Heart left ventricle (tissue), 16 donors: ENCODE data around the gene ZZZ3. TPM values are rescaled to one million over a fixed set of nuclear protein-coding genes. Genes with fewer than 3 reads are reported as not detected.

Experiments
- ATAC-seq, 4 donors: fragments of 200-7000 bp; cut with Tn5 transposase; one replicate each; pipeline ENCODE4 v1.9.1; 2020 to 2022; ENCODE audit warnings: moderate library complexity in 4 of 4, mild to moderate bottlenecking in 3 of 4, moderate number of reproducible peaks in 1 of 4
- DNase-seq, 5 donors: peaks; one replicate each; pipeline ENCODE4 v3.0.0-alpha.2; 2020
- H3K27ac ChIP-seq, 12 donors: fragments of 200-600 bp; sonication (generic) in 4 of 12; one replicate each; pipeline versions ENCODE4 v1.5.0 to v1.8.0; 2016 to 2022; ENCODE audit warnings: mild to moderate bottlenecking in 2 of 12
- H3K27me3 ChIP-seq, 9 donors: fragments of 200-600 bp; sonication (generic) in 2 of 9; one replicate each; pipeline versions ENCODE4 v1.5.1 to v1.8.0; 2016 to 2022; ENCODE audit warnings: mild to moderate bottlenecking in 3 of 9
- H3K36me3 ChIP-seq, 9 donors: fragments of 200-600 bp; sonication (generic) in 2 of 9; one replicate each; pipeline versions ENCODE4 v1.5.0 to v1.8.0; 2018 to 2022; ENCODE audit warnings: mild to moderate bottlenecking in 2 of 9
- H3K4me1 ChIP-seq, 12 donors: fragments of 200-600 bp; sonication (generic) in 4 of 12; one replicate each; pipeline versions ENCODE4 v1.5.0 to v1.8.0; 2016 to 2022; ENCODE audit warnings: mild to moderate bottlenecking in 3 of 12
- H3K4me3 ChIP-seq, 12 donors: fragments of 200-600 bp; sonication (generic) in 4 of 12; one replicate each; pipeline versions ENCODE4 v1.5.0 to v1.8.0; 2017 to 2022; ENCODE audit warnings: mild to moderate bottlenecking in 9 of 12, moderate library complexity in 4 of 12
- H3K9me3 ChIP-seq, 12 donors: fragments of 200-600 bp; sonication (generic) in 4 of 12; one replicate each; pipeline versions ENCODE4 v1.5.0 to v1.8.0; 2016 to 2022; ENCODE audit warnings: mild to moderate bottlenecking in 1 of 12
- POLR2A ChIP-seq, 2 donors: fragments of 450-650 bp; IDR thresholded peaks; one replicate each; pipeline ENCODE4 v1.6.1; 2017; ENCODE audit warnings: antibody characterized with exemption in 2 of 2, mild to moderate bottlenecking in 2 of 2, moderate library complexity in 2 of 2
- WGBS, 4 donors: extraction: QIAGEN DNeasy Blood & Tissue Kit in 2 of 4; methylation state at CpG; one replicate each; pipeline versions ENCODE4 v1.1.5 to v1.1.7; 2013 to 2018; 5-methylcytosine and 5-hydroxymethylcytosine counted together
- intact Hi-C, 10 donors: fragments of 100-400 bp; cut with DNase I; formaldehyde crosslinking; loops; one replicate each; pipeline versions ENCODE4 v1.11.1 to v1.14.2; 2022
- polyA plus RNA-seq, 2 donors: library from polyadenylated mRNA; stranded (reverse); fragments of 200-250 nt; gene quantifications; one replicate each; pipeline ENCODE4 v1.2.3, GENCODE V29; 2013
- total RNA-seq, 9 donors: library from RNA; depleted of rRNA in 2 of 9; stranded (reverse); fragments of >200 nt in 2 of 9; fragmentation: NEBNext Ultra II Directional in 3 of 9; extraction: Animal tissue kit (Norgen Biotek cat#: 25700) in 3 of 9; gene quantifications; one replicate each; pipeline versions ENCODE4 v1.1.0 to v1.2.4, GENCODE V29; 2016 to 2023
- TF ChIP-seq, protein P1 (sequence below), 12 donors: fragments of 200-600 bp; sonication (generic) in 4 of 12; IDR thresholded peaks; one replicate each; pipeline versions ENCODE4 v1.5.0 to v1.8.0; 2018 to 2022; ENCODE audit warnings: antibody characterized with exemption in 12 of 12, mild to moderate bottlenecking in 5 of 12
- donor health status: ischemic (EF 13 %, LVEDD 7.1; RV severe dilation, severe dysfunction).
- donor health status: healthy with polysubstance abuse.
- donor health status: DM: no; HTN: yes; CAD: no.
- donor health status: DM: no; HTN: no; CAD: no.
- donor health status: ischemic (EF 25% LVEDD 6.9; RV normal size, moderate dysfunction).
- donor health status: ischemic (EF 25% LVEDD 5.7; RV mildly dilated, moderate dysfunction).
- donor health status: healthy.
- donor health status: DM: yes; HTN: yes; CAD: no.
- donor health status: ischemic (EF 35%, LVEDD 5.7; RV mildly dilated, moderate dysfunction).
- donor health status: nonischemic (EF 11% LVEDD 7.7; RV severe dilation, severe dysfunction).
- donor health status: DM: yes; HTN: yes; CAD: no.
- donor health status: PGD.
- donor health status: ischemic (EF 29% LVEDD 5.4; RV normal size, mild dysfunction).
- donor health status: nonischemic (EF 23%, LVEDD 6.1; RV moderate dilation, normal function).

ZZZ3 gene
- total and polyA plus RNA-seq, 11 donors, result 7.0 to 45.1 (median 30.8) TPM

DNA sequence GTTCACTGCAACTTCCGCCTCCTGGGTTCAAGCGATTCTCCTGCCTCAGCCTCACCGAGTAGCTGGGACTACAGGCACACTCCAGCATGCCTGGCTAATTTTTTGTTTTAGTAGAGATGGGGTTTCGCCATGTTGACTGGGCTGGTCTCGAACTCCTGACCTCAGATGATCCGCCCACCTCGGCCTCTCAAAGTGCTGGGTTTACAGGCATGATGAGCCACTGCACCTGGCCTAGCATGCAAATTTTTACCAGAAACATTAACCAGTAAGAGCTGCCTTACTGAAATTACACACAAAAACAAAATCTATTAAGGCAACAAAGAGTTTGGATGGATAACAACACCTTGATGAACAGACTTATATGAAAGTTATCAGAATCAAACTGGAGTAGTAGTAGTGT lies 12.1 kb downstream of the ZZZ3 start:
- Histone ChIP-seq H3K4me3 (no peak overlapping the region), H3K27ac (no peak overlapping the region), H3K9me3 (no peaks in the 10 kb centered on the region), H3K4me1 (peaks cover 0 to 51% (median 36%) of the 10 kb centered on the region in 12 donors), H3K27me3 (no peaks in the 10 kb centered on the region), H3K36me3 (no peaks in the 10 kb centered on the region)
- WGBS, 4 donors, result 91 to 95% (median 94%) methylated on average over 7 of the region's 7 CpGs
- intact Hi-C loops, result loop anchor here in 1 of 10 donors (10.0 kb wide), 1 partner anchor 76 kb away; no protein-coding TSS in a partner anchor
- ATAC-seq, result no peak
- no peak for DNase-seq
- TF ChIP-seq, protein P1, sequence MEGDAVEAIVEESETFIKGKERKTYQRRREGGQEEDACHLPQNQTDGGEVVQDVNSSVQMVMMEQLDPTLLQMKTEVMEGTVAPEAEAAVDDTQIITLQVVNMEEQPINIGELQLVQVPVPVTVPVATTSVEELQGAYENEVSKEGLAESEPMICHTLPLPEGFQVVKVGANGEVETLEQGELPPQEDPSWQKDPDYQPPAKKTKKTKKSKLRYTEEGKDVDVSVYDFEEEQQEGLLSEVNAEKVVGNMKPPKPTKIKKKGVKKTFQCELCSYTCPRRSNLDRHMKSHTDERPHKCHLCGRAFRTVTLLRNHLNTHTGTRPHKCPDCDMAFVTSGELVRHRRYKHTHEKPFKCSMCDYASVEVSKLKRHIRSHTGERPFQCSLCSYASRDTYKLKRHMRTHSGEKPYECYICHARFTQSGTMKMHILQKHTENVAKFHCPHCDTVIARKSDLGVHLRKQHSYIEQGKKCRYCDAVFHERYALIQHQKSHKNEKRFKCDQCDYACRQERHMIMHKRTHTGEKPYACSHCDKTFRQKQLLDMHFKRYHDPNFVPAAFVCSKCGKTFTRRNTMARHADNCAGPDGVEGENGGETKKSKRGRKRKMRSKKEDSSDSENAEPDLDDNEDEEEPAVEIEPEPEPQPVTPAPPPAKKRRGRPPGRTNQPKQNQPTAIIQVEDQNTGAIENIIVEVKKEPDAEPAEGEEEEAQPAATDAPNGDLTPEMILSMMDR (IDR thresholded peaks at IDR 0.05), result no peak
- no peak for TF ChIP-seq POLR2A (IDR thresholded peaks at IDR 0.05)

DNA sequence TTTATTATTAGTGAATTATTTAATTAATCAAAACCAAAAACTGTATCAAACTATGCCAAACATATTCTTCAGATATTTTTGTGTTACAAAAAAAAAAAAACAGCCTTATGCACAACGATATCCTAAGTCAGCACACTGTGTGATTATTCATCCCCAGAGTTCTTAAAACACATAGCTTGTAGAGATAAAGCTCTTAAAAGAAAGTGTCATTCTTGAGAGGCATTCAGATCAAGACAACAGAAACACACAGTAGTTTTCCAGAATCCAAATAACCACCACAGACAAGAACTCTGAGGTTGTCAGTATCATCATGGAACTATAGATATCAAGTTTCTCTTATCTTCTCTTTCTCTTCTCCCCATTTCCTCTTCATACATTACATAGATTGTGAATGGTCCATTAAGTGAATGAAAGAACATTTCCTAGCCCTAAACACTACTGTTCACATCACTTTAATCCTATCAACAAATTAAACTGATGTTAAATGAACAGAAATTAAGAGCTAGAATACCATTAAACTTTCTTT lies 13.5 kb downstream of the ZZZ3 start:
- ATAC-seq (no peak), DNase-seq (no peak)
- H3K36me3 ChIP-seq, result no peaks in the 10 kb centered on the region
- peaks cover 0 to 57% (median 40%) of the 10 kb centered on the region in 12 donors for H3K4me1 ChIP-seq
- H3K27ac ChIP-seq, result no peak overlapping the region
- no peak for TF ChIP-seq POLR2A (IDR thresholded peaks at IDR 0.05)
- TF ChIP-seq, protein P1 (IDR thresholded peaks at IDR 0.05), result no peak
- H3K4me3 ChIP-seq, result no peak overlapping the region
- no peaks in the 10 kb centered on the region for H3K9me3 ChIP-seq
- WGBS, 4 donors, result 18 to 24% (median 22%) methylated on average over 1 of the region's 1 CpG
- no peaks in the 10 kb centered on the region for H3K27me3 ChIP-seq
- intact Hi-C loops, result no loop called here

DNA sequence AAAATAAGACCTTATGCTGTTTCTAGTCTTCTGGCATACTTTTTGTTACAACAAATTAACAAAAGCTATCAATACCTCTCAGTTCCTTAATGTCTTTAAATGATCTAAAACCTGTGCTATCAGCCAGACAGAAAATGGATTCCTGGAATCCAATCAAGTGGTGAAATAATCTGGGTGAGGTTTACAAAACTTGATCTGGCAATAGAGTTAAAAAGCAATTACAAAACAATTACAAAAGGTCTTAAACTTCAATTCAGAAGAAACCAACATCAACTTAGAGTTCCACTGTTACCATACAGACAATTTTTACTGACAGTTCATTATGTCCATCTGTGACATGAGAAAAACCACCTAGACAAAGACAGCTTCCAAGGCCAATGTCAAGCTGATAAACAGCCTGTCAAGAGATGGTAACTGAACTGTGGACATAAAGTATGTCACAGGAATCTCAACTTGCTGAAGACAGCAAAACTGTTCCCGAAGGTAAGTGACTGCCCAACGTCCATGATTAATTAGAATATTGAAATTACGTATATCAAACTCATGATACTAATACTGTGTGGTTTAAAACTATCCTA lies 17.4 kb downstream of the ZZZ3 start:
- Histone ChIP-seq H3K4me1 (peaks cover 0 to 30% (median 17%) of the 10 kb centered on the region in 12 donors), H3K27me3 (no peaks in the 10 kb centered on the region), H3K4me3 (no peak overlapping the region), H3K9me3 (no peaks in the 10 kb centered on the region), H3K27ac (no peak overlapping the region), H3K36me3 (no peaks in the 10 kb centered on the region)
- peak in 2 of 4 donors; percentile 29 to 34 for ATAC-seq
- DNase-seq, result no peak
- 58 to 66% (median 60%) methylated on average over 3 of the region's 3 CpGs for WGBS, 4 donors
- TF ChIP-seq, protein P1 (IDR thresholded peaks at IDR 0.05), result no peak
- TF ChIP-seq POLR2A (IDR thresholded peaks at IDR 0.05), result no peak
- intact Hi-C loops, result no loop called here

GRCh38 chr1:77661696-77662095 lies 20.8 kb downstream of the ZZZ3 start:
- intact Hi-C loops, result no loop called here
- H3K4me1 ChIP-seq, result peaks cover 0 to 24% (median 9%) of the 10 kb centered on the region in 12 donors
- H3K27me3 ChIP-seq, result no peaks in the 10 kb centered on the region
- H3K27ac ChIP-seq, result no peak overlapping the region
- TF ChIP-seq POLR2A (IDR thresholded peaks at IDR 0.05), result no peak
- TF ChIP-seq, protein P1 (IDR thresholded peaks at IDR 0.05), result no peak
- H3K36me3 ChIP-seq, result peaks cover 0 to 4% (median 0%) of the 10 kb centered on the region in 9 donors
- DNase-seq (no peak), ATAC-seq (no peak)
- 86 to 93% (median 90%) methylated on average over 4 of the region's 4 CpGs for WGBS, 4 donors
- no peaks in the 10 kb centered on the region for H3K9me3 ChIP-seq
- H3K4me3 ChIP-seq, result no peak overlapping the region
